SK-N-MC (cell line): ENCODE results near the gene UROS.

Source experiments
- DNase-seq: peaks from one replicate; pipeline ENCODE4 v3.0.0-alpha.2; 2011; ENCODE audit warnings: low read depth, low spot score
- H3K27ac ChIP-seq: fragments of 200-600 bp; sonication (generic); 2 replicates; pipeline ENCODE4 v1.5.1; 2016; ENCODE audit warnings: mixed run types
- H3K36me3 ChIP-seq: fragments of 200-600 bp; sonication (generic); 2 replicates; pipeline ENCODE4 v1.6.1; 2017; ENCODE audit warnings: antibody characterized with exemption, low read length, mixed read lengths; ENCODE audit not compliant: insufficient read depth
- H3K4me3 ChIP-seq: fragments of 200-600 bp; sonication (generic); 2 replicates; pipeline ENCODE4 v1.5.1; 2016
- H3K9ac ChIP-seq: fragments of 200-600 bp; sonication (generic); 2 replicates; pipeline ENCODE4 v1.8.0; 2017; ENCODE audit warnings: mixed run types, mixed read lengths; ENCODE audit not compliant: insufficient read length
- H3K9me3 ChIP-seq: fragments of 200-600 bp; sonication (generic); 2 replicates; pipeline ENCODE4 v1.6.1; 2017; ENCODE audit warnings: low read depth, mild to moderate bottlenecking, antibody characterized with exemption, low read length, moderate library complexity, mixed read lengths
- EZH2 ChIP-seq: fragments of 200-600 bp; sonication (generic); IDR thresholded peaks from one replicate; pipeline ENCODE4 v1.6.1; 2017; ENCODE audit warnings: antibody characterized with exemption
- FOXP2 ChIP-seq: optimal IDR thresholded peaks from 2 replicates; pipeline ENCODE3; 2011; ENCODE audit warnings: mild to moderate bottlenecking, moderate library complexity; ENCODE audit not compliant: insufficient read depth; ENCODE audit errors: extremely low read length, control extremely low read depth
- POLR2AphosphoS5 ChIP-seq: IDR thresholded peaks from 2 replicates; pipeline ENCODE4 v1.6.1; 2012; ENCODE audit warnings: mild to moderate bottlenecking, low read depth, low read length, borderline replicate concordance

The UROS gene

GRCh38 chr10:125852487-125852886, 29.4 kb upstream of the UROS start:
- H3K27ac ChIP-seq, result no peak overlapping the region
- H3K9ac ChIP-seq, result no peak overlapping the region
- no peaks in the 10 kb centered on the region for H3K36me3 ChIP-seq
- no peaks in the 10 kb centered on the region for H3K9me3 ChIP-seq
- H3K4me3 ChIP-seq, result no peak overlapping the region
- no peak for DNase-seq
- TF ChIP-seq POLR2AphosphoS5, result no peak
- TF ChIP-seq EZH2, result no peak
- no peak for TF ChIP-seq FOXP2

GRCh38 chr10:125850766-125851731, 28.0 kb upstream of the UROS start:
- H3K4me3 ChIP-seq, result no peak overlapping the region
- H3K36me3 ChIP-seq, result no peaks in the 10 kb centered on the region
- DNase-seq, result no peak
- H3K27ac ChIP-seq, result no peak overlapping the region
- no peak for TF ChIP-seq FOXP2
- no peaks in the 10 kb centered on the region for H3K9me3 ChIP-seq
- H3K9ac ChIP-seq, result no peak overlapping the region

GRCh38 chr10:125849448-125849847, 26.4 kb upstream of the UROS start:
- Histone ChIP-seq H3K9me3 (no peaks in the 10 kb centered on the region), H3K36me3 (no peaks in the 10 kb centered on the region), H3K9ac (no peak overlapping the region), H3K4me3 (no peak overlapping the region), H3K27ac (no peak overlapping the region)
- no peak for TF ChIP-seq FOXP2
- TF ChIP-seq EZH2, result no peak
- TF ChIP-seq POLR2AphosphoS5, result no peak
- no peak for DNase-seq

GRCh38 chr10:125848857-125849256, 25.8 kb upstream of the UROS start:
- Histone ChIP-seq H3K27ac (no peak overlapping the region), H3K9me3 (no peaks in the 10 kb centered on the region), H3K9ac (no peak overlapping the region), H3K4me3 (no peak overlapping the region), H3K36me3 (no peaks in the 10 kb centered on the region)
- TF ChIP-seq POLR2AphosphoS5 (no peak), EZH2 (no peak), FOXP2 (no peak)
- DNase-seq, result no peak

GRCh38 chr10:125848371-125848770, 25.3 kb upstream of the UROS start:
- no peak overlapping the region for H3K9ac ChIP-seq
- no peak overlapping the region for H3K27ac ChIP-seq
- H3K4me3 ChIP-seq, result no peak overlapping the region
- TF ChIP-seq POLR2AphosphoS5, result no peak
- TF ChIP-seq EZH2, result no peak
- TF ChIP-seq FOXP2, result no peak
- H3K9me3 ChIP-seq, result no peaks in the 10 kb centered on the region
- H3K36me3 ChIP-seq, result no peaks in the 10 kb centered on the region
- no peak for DNase-seq

GRCh38 chr10:125846894-125847293, 23.8 kb upstream of the UROS start:
- DNase-seq, result no peak
- H3K36me3 ChIP-seq, result no peaks in the 10 kb centered on the region; the same call in 1 of the 2 replicates
- no peak overlapping the region for H3K9ac ChIP-seq
- no peak overlapping the region for H3K27ac ChIP-seq
- H3K9me3 ChIP-seq, result no peaks in the 10 kb centered on the region
- TF ChIP-seq POLR2AphosphoS5 (no peak), FOXP2 (no peak), EZH2 (no peak)
- no peak overlapping the region for H3K4me3 ChIP-seq

GRCh38 chr10:125845617-125846016, 22.6 kb upstream of the UROS start:
- Histone ChIP-seq H3K27ac (no peak overlapping the region), H3K9ac (no peak overlapping the region), H3K36me3 (no peaks in the 10 kb centered on the region; the same call in 1 of the 2 replicates), H3K4me3 (no peak overlapping the region), H3K9me3 (no peaks in the 10 kb centered on the region)
- no peak for DNase-seq
- TF ChIP-seq EZH2 (no peak), FOXP2 (no peak), POLR2AphosphoS5 (no peak)

- no peak overlapping the region for H3K4me3 ChIP-seq
- H3K27ac ChIP-seq, result no peak overlapping the region
- no peak for DNase-seq
- no peak overlapping the region for H3K9ac ChIP-seq
- TF ChIP-seq FOXP2, result no peak
- no peak for TF ChIP-seq EZH2
- TF ChIP-seq POLR2AphosphoS5, result no peak
- H3K36me3 ChIP-seq, result no peaks in the 10 kb centered on the region; the same call in 1 of the 2 replicates
- H3K9me3 ChIP-seq, result no peaks in the 10 kb centered on the region
Observed at GRCh38 chr10:125844751-125845221, 21.7 kb upstream of the UROS start.
